Kasumi-1 (cell line): ENCODE results near the gene VGF.
A peak's percentile ranks its signal among the peaks of the same experiment; 100 is the strongest.

Source experiments
- DNase-seq, 2 experiments: peaks; one replicate each; lab custom pipeline; 2025; lab: John Stamatoyannopoulos, UW

The VGF gene

DNA sequence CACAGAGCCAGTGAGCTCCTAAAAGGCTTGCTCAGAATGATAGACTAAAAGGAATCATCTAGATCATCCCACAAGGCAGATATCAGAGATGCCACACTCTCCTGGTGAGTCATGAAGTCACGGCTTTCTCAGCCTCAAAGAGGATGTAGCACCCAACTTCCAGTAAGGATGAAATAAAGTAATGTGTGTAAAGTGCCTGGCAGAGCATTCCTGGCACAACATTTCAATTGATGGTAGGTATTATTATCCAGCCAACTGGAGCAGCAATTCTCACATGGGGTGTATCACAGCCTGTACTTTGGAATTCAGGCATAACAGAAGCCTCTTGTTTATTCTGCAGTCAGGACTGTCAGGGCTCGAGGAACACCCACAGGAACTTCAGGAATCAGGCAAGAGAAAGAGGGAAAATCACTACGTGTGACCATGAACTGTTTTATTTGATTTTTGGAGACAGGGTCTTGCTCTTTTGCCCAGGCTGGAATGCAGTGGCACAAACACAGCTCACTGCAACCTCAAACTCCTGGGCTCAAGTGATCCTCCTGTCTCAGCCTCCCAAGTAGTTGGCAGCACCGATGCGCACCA is 20.0 kb upstream of the VGF start:
- DNase-seq: no peak

DNA sequence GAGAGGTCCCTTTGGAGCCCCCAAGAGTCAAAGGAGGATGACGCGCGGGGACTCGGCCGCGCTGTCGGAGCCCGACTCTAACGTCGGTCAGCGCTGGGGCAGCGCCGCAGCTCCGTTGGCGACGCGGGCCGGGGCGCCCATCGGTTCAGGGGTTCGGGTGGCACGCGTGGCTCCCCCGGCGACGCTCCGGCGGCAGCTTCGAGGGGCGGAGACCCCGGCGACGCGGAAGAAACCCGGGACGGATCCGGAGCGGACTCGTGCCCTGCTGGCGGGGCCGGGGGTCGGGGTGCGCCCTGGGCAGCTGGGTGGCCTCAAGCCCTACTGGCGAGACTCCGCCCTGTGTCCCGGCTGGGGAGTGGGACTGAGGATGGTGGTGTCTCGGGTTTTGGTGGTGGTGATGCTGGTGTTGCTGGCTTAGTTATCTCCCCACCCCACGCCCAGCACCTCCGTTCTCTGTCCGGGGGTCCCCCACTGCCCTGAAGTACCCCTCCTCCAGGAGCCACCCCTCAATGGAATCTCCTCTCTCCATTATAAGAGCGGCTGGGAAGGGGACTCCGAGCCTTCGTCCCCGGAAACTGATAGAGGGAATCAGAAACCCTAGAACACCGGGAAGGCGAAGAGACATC is 14.9 kb upstream of the VGF start, which contains the start of gene NAT16:
Gene NAT16 (minus strand): TSS at position 164 of the 626 bp plus-strand sequence. CDS start 5,486 bp downstream, outside the sequence.
- DNase-seq: no peak

GRCh38 chr7:101179713-101180112 is 14.3 kb upstream of the VGF start:
- no peak for DNase-seq

DNA sequence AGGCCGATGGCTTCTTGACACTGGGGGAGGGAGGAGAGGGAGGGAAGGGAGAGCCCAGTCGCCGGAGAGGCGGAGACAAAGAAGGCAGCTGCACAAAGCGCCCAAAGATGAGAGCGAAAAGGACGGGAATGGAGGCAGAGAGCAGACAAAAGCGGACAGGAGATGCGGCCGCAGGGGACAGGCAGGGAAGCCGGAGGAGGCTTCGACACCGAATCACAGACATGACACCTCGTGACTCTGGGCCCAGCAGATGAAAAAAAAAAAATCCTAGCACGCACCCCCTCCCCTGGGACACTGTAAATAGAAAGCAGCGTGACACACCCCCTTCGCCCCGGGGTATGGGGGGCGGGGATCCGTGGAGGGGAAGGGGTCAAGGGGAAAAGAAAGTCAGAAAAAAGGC is 13.7 kb upstream of the VGF start:
- DNase-seq: no peak

DNA sequence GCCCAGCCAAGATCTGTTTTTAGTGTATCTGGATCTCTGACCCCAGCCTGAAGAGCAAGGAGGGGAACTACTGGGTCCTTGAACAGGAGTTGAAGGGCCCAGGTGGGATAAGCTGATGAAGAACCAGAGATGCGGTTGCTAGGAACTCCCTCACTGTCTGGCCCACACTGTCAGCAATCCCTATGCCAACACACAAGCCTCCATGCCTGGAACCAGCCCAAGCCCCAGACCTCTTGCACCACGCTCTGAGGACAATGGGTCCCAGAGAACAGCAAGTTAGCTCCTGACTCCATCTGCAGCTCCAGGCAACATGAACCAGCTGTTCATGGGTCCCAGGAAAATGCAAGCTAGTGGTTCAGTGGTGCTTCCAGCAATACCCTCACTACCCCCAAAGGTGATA is 12.3 kb upstream of the VGF start:
- no peak for DNase-seq

DNA sequence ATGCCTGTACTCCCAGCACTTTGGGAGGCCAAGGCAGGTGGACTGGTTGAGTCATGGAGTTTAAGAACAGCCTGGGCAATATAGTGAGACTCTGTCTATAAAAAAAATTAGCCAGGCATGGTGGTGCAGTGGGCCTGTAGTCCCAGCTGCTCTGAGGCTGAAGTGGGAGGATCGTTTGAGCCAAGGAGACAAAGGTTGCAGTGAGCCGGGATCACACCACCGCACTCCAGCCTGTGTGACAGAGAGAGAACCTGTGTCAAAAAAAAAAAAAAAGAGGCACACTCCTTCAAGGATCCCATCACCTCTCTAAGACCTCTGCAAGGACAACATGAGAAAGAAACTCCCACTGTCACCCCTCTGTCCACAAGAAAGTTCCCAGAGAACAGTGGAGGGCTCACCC is 10.3 kb upstream of the VGF start:
- DNase-seq: no peak

DNA sequence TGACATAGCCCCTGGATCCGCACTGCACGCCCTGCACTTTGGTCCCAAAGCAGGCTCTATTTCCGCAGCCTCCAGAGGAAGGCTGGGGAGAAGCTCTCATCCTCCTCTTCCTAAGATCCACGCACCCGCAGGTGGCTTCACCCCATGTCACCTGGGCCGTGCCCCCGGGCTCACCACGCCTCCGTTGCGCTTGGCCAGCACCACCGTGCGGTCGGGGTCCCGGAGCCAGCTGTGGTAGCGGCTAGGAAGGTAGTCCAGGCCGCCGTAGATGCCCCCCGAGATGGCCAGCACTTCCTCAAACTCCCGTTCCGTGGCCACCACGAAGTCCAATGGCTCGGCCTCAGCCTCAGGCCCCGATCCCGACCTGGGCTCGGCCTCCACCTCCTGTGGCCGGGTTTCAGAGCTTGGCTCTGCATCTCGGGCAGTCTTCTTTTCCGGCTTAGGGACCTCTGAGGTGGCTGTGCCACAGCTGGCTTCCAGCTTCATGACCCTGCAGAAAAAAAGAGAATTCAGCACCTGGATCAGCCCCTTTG is 9.0 kb upstream of the VGF start:
- no peak for DNase-seq

DNA sequence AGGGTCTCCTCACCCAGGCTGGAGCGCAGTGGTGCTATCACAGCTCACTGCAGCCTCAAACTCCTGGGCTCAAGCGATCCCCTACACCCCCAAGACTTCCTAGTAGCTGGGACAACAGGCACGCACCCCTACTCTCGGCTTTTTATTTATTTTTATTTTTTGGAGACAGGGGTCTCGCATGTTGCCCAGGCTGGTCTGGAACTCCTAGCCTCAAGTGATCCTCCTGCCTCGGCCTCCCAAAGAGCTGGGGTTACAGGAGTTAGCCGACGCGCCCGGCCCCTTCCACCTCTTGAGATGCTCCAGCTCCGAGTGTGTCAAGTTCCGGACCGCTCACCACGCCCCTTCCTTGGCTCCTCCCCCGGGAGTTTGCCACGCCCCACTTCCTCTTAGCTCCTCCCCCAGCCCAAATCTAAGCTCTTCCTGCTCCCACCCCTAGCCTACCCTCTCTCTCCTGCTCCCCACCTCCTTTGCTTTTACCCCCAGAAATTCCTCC is 8.4 kb upstream of the VGF start:
- DNase-seq: no peak

DNA sequence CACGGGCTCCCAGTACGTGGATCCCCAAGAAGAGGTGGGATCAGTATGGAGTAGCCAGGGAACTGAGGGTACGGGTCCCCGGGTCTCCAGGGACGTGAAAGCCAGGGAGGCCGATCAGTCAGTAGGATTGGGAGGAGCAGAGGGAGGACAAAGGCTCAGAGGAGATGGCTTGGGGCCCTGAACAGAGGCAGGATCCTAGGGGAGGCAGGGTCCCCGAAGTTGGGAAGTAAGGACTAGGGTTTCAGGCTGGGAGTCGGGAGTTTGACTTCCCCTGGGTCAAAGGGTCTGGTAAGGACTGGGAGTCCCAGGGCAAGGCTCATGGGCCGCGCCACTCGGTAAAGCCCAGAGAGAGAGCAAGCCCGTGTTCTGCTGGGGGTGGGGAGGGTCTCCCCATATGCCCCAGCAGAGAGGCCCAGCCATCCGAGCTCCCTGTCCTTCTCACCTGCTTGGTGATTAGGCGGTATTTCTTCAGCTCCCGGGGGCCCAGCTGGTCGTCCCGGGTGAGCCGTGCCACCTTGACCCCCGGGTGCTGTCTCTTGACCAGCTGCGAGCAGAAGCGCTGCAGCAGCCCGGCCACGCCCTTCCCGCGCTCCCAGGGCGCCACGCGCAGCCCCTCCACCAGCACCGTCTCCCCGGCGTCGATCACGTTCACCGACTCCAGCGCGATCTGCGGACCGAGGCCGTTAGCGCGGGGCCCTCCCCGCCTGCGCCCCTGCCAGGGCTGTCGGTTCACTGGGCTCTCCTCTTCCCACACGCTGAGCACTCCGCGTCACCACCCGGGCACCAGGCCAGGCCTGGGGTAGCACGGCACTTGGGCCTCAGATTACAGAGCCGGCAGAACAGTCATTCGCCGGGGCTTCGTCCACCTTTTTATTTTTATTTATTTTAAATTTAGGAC is 7.7 kb upstream of the VGF start:
- no peak for DNase-seq

DNA sequence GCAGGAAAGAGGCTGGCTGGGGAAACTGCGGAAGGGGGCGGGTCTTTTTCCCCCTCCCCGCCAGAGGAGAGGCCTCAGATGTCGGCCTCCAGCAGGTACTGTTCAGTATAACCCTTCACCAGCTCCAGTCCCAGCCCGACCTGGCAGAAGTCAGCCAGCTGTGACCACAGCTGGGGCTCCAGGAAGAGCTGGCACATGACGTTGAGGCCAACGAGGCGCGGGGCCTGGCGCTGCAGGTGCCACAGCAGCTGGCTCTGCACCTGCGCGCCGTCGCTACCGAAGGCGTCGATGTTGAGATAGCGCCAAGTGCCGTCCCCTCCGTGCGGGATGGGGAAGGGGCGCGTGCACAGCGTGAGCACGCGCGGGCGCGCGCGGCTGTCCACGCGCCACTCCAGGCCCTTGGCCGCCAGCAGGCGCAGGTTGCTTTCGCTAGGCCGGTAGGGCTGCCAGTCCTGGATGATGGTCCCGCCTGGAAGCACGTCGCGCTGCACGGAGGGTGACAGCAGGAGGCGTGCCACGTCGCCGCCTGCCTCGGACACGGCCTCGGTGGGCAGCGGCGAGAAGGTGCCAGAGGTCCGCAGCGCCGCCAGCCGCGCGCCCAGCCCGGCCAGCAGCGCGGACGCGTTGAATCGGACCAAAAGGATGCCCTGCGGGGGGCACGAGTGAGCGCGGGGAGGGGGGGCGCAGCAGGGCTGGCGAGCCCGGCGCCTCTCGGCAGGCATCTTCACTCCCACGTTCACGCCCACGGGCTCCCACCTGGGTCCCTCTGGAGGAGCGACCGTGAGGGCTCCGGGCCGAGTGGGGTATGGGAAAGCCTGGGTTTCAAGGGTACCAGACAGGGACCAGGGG is 6.9 kb upstream of the VGF start:
- DNase-seq: no peak

DNA sequence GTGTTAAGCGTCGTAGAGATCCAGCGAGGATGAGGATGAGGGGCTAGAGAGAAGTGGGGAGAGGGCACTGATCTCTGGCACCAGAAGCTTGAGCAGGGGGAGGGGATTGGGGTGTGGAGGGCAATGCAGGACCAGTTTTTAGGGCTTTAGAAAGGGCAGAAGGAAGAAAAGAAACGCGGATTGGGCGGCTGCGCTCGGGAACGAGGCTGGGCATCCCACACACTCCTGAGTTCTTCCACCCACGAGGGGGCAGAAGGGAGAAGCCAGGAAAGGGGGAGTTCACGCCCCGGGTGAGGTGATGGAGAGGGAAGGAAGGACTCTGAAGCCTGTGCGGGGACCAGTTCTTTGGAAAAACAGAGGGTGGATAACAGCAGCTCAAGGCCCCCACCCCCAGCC is 6.1 kb upstream of the VGF start:
- DNase-seq: no peak

GRCh38 chr7:101170617-101171441 is 5.5 kb upstream of the VGF start:
- no peak for DNase-seq

- peak; percentile 25 to 52 for DNase-seq
These were observed 4.6 kb upstream of the VGF start for GRCh38 chr7:101169838-101170551.

DNA sequence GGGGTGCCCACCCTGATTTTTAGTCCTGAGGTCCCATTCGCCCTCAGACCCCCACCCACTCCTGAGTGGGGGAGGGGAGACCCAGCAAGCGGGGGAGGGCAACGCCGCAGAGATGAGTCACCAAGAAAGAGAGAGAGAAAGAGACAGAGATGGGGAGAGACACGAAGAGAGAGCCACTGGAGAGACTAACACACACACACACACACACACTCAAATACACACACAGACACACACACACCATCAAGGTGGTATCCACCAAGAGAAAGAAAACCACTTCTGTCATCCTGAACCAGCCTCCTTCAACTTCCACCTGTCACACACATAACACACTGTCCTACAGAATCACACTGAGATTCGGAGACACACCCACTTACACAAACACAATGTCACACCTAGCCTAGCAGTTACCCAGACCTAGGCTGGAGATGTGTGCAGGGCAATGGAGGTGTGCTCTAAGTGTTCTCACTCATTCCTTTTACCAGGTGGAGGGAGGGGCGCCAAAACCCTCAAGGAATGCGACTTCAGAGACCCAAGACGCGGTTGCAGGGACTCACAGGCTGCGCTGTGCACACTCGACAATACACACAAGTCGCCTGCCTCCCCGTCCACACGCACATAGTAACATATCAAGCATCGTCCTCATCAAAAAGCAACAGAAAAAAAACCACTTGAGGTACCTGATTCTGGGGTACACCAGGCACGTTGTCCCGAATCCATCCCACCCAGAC is 3.9 kb upstream of the VGF start:
- peak in 1 of 2 experiments; percentile 52 for DNase-seq

GRCh38 chr7:101168412-101169049 is 3.2 kb upstream of the VGF start:
- DNase-seq: no peak

DNA sequence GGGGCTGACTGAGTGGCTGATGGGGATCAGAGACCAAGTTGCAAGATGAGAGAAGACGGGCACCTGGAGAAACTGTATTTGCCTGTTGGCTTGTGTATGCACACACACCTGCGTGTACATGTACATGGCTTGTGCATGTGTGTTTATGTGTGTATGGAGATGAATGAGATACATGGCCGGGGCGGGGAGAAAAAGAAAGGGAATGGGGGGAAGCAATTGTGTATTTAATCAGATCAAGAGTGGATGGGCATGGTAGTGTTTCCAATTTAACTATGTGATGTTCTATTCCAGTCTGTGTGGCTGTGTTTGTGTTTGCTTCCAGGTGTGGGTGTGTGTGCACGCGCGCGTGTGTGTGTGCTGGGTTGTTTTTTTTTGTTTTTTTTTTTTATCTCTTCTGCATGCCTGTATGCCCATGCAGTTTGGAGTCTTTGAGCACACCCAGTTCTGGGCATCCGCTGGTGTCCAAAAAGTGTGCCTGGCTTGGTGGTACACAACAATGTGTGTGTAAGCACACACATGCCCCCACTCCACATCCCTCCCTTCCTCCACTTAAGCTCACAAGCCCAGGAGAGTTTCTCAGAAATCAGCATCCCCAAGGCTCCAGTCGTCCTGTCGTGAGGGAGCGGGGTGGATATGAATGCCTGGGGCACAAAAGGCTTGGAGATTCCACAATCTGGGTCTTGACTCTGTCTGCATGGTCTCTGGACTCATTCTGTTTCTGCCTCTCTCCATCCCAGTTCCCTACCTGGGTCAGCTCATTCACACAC is 2.5 kb upstream of the VGF start:
- DNase-seq: no peak

DNA sequence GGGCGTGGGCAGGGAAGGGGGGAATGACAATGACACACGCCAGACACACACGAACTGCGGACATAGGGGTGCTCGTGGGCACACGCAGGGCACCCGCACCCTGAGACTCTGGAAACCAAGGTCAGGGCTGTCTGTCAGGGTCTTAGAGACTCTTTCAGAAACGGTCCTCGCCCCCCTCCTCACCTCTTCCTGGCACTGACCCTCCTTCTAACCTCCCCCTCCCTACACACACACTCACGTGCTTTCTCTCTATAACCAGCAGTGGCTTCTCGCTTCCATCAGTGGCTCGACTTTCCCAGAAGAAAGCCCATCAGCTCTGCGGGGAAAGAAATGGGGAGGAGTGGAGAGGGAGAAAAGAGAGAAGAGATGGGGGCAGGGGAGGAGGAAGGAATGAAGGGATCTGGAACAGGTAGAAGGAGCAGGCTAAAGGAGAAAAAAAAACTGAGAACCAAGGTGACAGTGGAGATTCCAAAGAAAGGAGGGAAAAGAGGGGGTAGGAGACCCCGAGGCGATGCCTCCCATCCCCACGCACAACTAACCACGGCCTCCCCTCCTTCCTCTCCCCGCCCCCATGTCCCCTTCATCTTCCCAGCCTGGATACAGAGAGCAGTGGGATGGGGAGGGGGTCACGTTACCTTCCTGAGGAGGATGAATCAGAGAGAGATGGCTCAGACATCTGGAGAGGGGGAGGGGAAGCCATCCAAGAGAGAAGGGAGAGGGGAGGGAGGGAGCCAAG is 1.7 kb upstream of the VGF start:
- DNase-seq: no peak

- DNase-seq: no peak
These were observed 1.2 kb upstream of the VGF start for GRCh38 chr7:101166648-101166908.
